HG03045 (cell line): Measurements from ENCODE around the gene PNPLA6.

Experiments
- ATAC-seq: cut with Tn5 transposase; IDR thresholded peaks from one replicate; pipeline ENCODE4 v1.9.1; 2021; ENCODE audit warnings: mild to moderate bottlenecking, moderate library complexity; ENCODE audit not compliant: unreplicated experiment

Gene PNPLA6

DNA sequence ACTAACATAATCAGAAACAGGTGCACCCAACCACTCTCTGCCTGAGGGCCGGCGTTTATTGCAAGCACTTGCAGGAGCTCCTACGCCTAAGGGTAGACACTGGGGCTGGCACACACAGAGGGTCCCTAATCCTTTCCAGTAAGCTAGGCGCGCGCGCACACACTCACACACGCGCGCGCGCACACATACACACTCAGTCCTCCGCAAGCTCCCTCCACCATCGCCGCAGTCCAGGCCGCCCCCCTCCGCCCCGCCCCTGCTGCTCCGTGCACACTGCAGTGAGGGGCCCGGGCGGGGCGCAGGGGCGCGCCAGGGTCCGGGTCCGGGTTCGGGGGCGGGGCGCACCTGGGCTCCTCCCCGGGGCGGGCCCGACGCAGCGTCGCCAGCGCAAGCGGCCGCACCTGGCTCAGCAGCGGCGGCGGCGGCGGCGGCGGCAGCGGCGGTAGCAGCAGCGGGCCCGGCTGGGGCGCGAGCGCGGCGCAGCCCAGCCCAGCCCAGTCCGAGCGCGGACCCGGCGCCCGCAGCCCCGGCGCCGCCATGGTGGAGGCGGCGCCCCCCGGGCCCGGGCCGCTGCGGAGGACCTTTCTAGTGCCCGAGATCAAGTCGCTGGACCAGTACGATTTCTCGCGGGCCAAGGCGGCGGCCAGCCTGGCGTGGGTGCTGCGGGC, 60.1 kb downstream of the PNPLA6 start, which contains the start of gene CAMSAP3:
Gene CAMSAP3 (plus strand): TSS at position 398 of the 668 bp plus-strand sequence. CDS start 140 bp downstream, at position 538.
- no peak for ATAC-seq

DNA sequence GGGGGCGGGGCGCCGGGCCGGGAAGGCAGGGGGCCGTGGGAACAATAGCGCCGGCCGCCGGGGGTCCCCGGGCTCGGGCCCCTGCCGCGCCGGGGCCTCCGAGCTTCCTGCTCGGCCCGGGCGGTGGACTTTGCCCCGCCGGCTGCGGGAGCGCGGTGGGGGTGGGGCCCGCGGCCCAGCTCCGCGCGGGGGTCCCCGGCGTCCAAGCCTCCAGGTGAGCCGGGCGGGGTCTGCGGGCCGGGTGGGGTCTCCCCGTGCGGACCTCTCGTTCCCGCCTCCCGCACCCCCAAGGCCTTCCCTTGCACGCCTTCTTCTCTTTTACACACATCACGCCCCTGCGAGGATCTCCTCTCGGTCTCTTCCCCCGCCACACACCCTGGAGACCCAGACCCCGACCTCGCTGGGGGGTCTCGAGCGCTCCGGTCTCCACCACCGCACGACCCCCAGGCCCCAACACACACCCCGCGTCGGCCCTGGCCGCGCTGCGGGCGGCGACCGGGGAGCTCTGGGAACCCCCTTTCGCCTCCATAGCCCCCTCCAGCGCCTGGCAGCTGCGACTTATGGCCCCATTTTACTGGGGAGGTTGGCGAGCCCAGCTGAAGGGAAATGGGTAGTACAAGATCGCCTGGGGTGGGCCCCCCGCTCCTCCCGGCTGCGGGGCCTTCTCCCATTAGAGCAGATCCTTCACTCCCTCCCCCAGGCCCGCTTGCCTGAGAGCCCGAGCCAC, 60.9 kb downstream of the PNPLA6 start:
- ATAC-seq: no peak

DNA sequence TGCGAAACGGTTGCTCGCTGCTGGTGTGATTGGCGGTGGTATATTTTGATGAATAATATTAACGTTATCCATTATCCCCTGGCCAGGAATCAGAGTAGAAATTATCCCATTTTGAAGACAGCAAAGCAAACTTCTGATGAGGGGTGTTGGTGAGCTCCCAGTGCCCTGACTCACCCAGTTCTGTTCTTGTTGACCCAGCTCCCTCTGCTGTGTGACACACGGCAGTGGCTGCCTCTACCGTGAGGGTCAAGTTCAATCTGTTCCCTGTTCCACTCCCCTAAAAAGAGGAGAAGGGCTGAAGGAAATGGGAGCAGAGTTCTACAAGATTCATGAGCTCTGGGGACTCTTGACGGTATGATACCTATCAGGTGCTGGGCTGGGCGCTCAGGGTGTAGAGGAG, 62.2 kb downstream of the PNPLA6 start:
- no peak for ATAC-seq

DNA sequence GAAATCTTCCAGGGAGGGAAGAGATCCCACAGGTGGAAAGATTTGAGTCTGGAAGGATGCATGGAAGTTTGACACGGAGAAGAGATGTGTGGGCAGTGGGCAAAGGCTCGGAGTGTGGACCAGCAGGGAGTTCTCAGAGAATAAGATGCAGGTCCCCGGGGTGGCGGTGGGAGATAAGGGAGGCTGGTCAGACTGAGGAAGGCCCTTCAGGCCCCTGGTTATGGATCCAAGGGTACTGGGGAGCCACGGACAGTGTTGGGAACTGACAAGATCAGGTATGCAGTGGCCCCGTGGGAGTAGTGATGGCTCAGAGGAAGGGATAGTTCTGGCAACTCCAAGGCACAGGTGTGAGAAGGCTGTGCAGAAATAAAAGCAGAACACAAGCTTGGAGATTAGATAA, 62.7 kb downstream of the PNPLA6 start:
- ATAC-seq: no peak

DNA sequence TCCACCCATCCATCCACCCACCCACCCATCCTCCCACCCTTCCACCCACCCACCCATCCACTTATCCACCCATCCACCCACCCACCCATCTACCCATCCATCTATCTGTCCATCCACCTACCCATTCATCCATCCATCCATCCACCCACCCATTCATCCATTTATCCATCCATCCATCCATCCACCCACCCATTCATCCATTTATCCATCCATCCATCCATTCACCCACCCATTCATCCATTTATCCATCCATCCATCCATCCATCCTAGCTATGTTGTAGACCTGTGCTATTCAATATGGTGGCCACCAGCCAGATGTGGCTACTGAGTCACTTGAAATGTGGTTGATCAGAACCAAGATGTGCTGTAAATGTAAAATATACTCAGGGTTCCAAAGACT, 65.2 kb downstream of the PNPLA6 start:
- ATAC-seq: no peak

DNA sequence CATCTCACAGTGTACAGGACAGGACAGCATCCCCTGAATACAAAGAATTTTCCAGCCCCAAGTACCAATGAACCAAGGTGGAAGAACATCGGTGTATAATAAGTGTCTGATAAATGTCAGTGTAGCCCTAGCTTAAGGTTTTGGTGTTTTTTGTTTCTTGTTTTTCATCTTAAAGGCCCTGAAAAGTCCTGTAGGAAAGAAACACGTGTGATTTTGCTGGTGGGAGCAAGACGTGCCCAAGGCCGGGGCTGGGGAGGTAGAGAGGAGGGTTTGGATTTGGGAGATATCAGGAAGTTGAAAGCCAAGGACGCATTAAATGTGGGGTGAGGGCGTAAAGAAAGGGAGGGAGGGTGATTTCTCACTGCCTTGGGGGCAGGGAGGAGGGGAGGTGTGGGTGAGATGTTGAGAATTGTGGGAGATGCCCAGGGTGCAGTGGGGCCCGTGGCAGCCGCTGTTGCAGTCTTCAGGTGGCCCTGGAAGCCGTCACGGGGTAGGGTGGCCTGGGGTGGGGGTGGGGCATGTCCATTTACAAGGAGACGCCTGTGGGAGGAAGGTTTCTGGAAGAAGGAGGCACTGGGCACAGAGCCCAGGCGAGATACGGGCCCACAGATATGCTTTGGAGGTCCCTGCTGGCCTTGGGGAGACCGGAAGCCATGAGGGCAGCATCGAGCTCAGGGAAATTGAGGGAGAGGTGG, 66.9 kb downstream of the PNPLA6 start:
- ATAC-seq: no peak

DNA sequence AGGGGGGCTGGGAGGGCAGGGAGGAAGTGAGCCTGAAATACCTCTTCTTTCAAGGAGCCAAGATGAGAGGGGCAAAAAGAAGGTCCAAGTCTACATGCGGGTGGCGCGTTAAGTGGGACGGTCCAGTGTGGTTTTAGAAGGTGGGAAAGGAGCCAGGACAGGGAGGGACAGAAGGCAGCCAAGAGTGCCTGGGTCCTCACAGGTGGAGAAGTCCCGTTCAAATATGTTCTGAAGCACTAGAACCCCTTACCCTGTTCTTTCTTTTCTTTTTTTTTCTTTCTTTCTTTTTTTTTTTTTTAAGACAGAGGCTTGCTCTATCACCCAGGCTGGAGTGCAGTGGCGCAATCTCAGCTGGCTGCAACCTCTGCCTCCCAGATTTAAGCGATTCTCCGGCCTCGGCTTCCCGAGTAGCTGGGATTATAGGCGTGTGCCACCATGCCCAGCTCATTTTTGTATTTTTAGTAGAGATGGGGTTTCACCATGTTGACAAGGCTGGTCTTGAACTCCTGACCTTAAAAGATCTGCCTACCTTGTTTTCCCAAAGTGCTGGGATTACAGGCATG, 67.5 kb downstream of the PNPLA6 start:
- ATAC-seq: no peak

DNA sequence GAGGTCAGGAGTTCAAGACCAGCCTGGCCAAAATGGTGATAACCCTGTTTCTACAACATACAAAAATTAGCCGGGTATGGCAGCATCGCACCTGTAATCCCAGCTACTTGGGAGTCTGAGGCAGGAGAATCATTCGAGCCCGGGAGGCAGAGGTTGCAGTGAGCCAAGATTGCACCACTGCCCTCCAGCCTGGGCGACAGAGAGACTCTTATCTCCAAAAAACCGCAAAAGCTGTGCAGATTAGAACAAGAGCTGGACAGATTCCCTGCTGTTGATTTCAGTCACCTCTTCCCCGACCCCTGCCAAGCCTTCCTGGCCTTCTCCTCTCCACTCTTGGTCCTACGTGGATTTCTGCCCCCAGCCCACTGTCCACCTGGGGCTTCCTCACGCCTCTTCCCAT, 68.4 kb downstream of the PNPLA6 start:
- ATAC-seq: no peak

DNA sequence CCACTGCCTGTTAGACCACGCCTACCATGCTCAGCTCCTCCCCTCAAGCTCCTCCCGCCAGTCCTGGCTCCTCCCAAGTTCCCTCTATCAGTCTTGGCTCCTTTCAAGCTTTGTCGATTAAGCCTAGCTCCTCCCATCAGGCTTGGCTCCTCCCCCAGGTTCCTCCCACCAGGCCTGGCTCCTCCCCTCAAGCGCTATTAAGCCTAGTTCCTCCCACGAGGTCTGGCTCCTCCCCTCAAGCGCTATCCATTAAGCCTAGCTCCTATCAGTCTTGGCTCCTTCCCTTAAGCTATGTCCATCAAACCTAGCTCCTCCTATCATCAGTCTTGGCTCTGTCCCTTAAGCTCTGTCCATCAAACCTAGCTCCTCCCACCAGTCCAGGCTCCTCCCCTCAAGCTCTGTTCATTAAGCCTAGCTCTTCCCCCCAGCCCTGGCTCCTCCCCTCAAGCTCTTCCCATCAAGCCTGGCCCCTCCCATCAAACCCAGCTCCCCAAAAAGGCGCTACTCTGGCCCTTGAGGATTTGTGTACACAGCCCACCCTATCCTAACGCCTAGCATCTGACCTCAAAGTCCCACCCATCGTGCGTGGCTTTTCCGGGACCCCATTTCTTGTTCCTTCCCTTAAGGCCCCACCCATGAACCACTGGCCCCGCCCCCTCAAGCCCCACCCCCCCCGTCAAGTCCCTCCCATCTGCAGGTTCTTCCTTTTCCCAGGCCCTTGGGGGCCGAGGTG, 70.1 kb downstream of the PNPLA6 start:
- no peak for ATAC-seq

DNA sequence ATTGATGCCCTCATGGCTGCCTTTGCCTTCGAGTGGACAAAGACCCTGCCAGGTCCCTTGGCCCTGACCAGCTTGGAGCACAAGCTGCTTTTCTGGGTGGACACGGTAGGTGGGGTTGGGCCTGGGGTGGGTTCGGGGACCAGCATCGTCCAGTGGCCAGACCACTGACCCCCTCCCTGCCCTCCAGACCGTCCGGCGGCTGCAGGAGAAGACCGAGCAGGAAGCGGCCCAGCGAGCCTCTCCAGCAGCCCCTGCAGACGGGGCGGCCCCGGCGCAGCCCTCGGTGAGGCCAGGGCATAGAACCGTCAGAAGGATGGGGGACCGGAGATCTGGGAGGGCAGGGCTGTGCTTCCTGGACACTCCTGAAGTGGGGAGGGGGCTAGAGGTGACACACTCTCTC, 70.8 kb downstream of the PNPLA6 start:
- ATAC-seq: no peak

DNA sequence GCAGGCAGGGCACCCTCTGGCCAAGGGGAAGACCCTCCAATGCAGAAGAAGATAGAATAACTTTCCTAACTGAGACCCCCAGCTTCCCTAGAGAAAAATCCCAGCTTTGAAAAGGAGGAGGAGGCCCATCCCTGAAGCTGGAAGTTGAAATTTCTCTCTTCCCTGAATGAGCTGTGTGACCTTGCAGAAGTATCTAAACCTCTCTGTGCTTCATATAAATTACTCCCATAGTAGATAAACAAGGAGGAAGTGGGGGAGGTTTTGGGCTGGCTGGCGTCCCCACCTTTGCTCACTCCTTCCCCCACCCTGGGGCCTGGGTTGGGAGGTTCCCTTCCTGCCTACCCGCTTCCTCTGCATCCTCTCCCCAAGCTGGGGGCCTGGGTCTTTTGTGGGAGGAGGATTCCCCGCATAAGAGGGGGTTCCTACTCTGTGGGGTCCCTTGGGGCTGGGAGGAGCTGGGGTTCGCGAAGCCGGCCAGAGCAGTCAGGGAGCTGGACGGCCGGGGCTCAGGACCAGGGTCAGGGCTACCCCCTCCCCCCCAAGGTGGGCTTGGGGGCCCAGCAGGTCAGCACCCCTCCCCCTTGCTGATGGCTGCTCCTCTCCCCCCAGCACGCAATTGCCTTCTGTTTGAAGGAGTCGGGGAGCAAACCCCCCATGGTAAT, 71.8 kb downstream of the PNPLA6 start:
- no peak for ATAC-seq

DNA sequence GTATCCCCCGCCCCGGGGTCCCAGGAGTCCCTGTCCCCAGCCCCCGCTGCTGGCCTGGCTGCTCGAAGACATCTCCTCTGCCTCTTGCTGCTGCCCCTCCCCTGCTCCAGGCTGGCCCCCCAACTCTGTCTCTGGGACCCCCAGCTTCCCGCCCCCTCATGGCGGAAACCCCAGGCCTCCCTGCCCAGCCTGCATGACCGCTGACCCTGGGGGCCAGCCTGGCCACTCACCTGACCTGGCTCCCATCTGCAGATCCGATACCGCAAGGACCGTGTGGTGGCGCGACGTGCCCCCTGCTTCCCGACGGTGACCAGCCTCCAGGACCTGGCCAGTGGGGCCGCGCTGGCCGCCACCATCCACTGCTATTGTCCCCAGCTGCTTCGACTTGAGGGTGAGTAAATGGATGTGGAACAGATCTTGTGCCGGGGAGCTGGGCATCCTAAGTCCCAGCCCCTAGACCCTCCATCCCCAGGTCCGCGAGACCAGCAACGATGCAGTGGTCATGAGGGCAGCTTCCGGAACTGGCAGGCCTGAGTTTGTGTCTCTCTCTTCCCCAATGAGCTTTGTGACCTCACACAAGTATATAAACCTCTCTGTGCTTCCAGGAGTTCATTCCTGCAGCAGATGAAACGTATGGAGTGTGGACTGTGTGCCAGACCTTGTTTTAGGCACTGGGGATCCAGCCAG, 72.5 kb downstream of the PNPLA6 start:
- no peak for ATAC-seq

DNA sequence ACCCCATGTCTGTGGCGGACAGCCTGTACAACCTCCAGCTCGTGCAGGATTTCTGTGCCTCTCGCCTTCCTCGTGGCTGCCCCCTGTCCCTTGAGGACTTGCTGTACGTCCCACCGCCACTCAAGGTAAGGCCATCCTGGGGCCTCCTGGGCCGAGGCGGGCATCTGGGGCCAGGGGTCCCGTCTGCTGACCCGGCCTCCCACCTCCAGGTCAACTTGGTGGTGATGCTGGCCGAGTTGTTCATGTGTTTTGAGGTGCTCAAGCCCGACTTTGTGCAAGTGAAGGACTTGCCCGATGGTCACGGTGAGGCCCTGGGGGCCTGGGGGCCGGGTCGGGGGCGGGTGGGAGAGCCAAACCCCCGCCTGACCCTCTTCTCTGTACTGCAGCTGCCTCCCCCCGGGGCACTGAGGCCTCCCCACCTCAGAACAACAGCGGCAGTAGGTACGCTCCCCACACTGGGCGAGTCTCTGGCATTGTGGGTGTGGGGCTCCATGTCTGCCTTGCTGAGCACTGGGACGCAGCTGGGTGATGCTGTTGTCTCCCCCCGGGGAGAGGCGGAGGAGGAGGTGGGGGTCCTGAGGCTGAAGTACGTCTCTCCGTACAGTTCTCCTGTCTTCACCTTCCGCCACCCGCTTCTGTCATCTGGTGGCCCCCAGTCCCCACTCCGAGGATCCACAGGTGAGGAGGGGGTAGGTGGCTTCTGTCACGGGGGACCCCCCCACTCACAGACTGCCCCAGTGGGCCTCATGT, 75.1 kb downstream of the PNPLA6 start:
- ATAC-seq: no peak
